Lung (tissue), 12 donors: Measurements from ENCODE around the gene RAB27A. TPM values are rescaled to one million over a fixed set of nuclear protein-coding genes. Genes with fewer than 3 reads are reported as not detected.
A peak's percentile ranks its signal among the peaks of the same experiment; 100 is the strongest.

ENCODE experiments used
- ATAC-seq: fragments of 200-7000 bp; cut with Tn5 transposase; one replicate; pipeline ENCODE4 v1.9.1; 2020; ENCODE audit warnings: moderate number of reproducible peaks; ENCODE audit not compliant: insufficient read depth, low FRiP score
- DNase-seq, 3 donors: peaks; one replicate each; pipeline ENCODE4 v3.0.0-alpha.2; 2013 to 2017
- H3K27ac ChIP-seq, 2 donors: one replicate each; pipeline ENCODE4 v1.5.1; 2013; ENCODE audit warnings: mild to moderate bottlenecking in 2 of 2, moderate library complexity in 2 of 2, control low read depth in 1 of 2, inconsistent platforms in 1 of 2, low read depth in 1 of 2, low read length in 1 of 2
- H3K27me3 ChIP-seq, 3 donors: one replicate each; pipeline ENCODE4 v1.5.1; 2013; ENCODE audit warnings: low read length in 2 of 3; ENCODE audit not compliant: control insufficient read depth in 3 of 3, insufficient read depth in 3 of 3
- H3K36me3 ChIP-seq, 4 donors: one replicate each; pipeline ENCODE4 v1.5.1; 2013; ENCODE audit warnings: low read length in 4 of 4, mild to moderate bottlenecking in 1 of 4, moderate library complexity in 1 of 4; ENCODE audit not compliant: control insufficient read depth in 4 of 4, insufficient read depth in 4 of 4
- H3K4me1 ChIP-seq, 5 donors: one replicate each; pipeline ENCODE4 v1.5.1; 2013; ENCODE audit warnings: low read length in 5 of 5, mild to moderate bottlenecking in 2 of 5, moderate library complexity in 1 of 5; ENCODE audit not compliant: control insufficient read depth in 5 of 5, insufficient read depth in 5 of 5
- H3K4me3 ChIP-seq: one replicate; pipeline ENCODE4 v1.5.1; 2013; ENCODE audit warnings: mild to moderate bottlenecking, control low read depth, moderate library complexity
- H3K9ac ChIP-seq, 2 donors: one replicate each; pipeline ENCODE4 v1.5.1; 2013; ENCODE audit warnings: low read length in 2 of 2, control low read depth in 1 of 2; ENCODE audit not compliant: insufficient read depth in 1 of 2
- H3K9me3 ChIP-seq, 4 donors: one replicate each; pipeline ENCODE4 v1.5.1; 2013; ENCODE audit warnings: low read length in 3 of 4, mild to moderate bottlenecking in 1 of 4, moderate library complexity in 1 of 4; ENCODE audit not compliant: control insufficient read depth in 4 of 4, insufficient read depth in 3 of 4
- CTCF ChIP-seq: IDR thresholded peaks from 2 replicates; pipeline ENCODE4 v1.5.1; 2012; ENCODE audit warnings: mild to moderate bottlenecking; ENCODE audit errors: control extremely low read depth, extremely low read depth
- WGBS, 2 donors: extraction: QIAGEN DNeasy Blood & Tissue Kit; methylation state at CpG; one replicate each; pipeline ENCODE4 v1.1.7; 2013; 5-methylcytosine and 5-hydroxymethylcytosine counted together
- polyA plus RNA-seq, 2 donors: library from polyadenylated mRNA; stranded (reverse); fragments of 200-250 nt; gene quantifications; one replicate each; pipeline ENCODE4 v1.2.1, GENCODE V29; 2013
- total RNA-seq, 2 donors: library from RNA; depleted of rRNA in 1 of 2; stranded (reverse); fragments of >200 nt in 1 of 2; gene quantifications; one replicate each; pipeline ENCODE4 v1.2.1, GENCODE V29; 2014 to 2021
- donor health status: control.
- donor health status: control.
- donor health status: Bipolar disorder and iron deficiency.
- donor health status: healthy.
- donor health status: DM: yes; HTN: yes; CAD: no.

Gene RAB27A
- total and polyA plus RNA-seq, 4 donors: 24.4 to 77.1 (median 63.4) TPM

- peaks cover 0 to 2% (median 0%) of the 10 kb centered on the region in 5 donors for H3K4me1 ChIP-seq
- no peaks in the 10 kb centered on the region for H3K36me3 ChIP-seq
- H3K27me3 ChIP-seq: no peaks in the 10 kb centered on the region
- DNase-seq (peak in 1 of 3 donors; percentile 27), ATAC-seq (no peak)
- no peaks in the 10 kb centered on the region for H3K9me3 ChIP-seq
- H3K27ac ChIP-seq: peak overlapping the region in 1 of 2 donors; percentile 62
- TF ChIP-seq CTCF: no peak
- no peak overlapping the region for H3K4me3 ChIP-seq
- 16 to 24% methylated on average over 7 of the region's 7 CpGs for WGBS, 2 donors
- H3K9ac ChIP-seq: no peak overlapping the region
Observed at GRCh38 chr15:55277116-55277564, 12.5 kb downstream of the RAB27A start.

GRCh38 chr15:55276324-55276723 lies 13.3 kb downstream of the RAB27A start:
- TF ChIP-seq CTCF: no peak
- Histone ChIP-seq H3K4me3 (no peak overlapping the region), H3K9ac (no peak overlapping the region), H3K27ac (no peak overlapping the region), H3K4me1 (peaks cover 0 to 2% (median 0%) of the 10 kb centered on the region in 5 donors), H3K9me3 (no peaks in the 10 kb centered on the region), H3K27me3 (no peaks in the 10 kb centered on the region), H3K36me3 (no peaks in the 10 kb centered on the region)
- whole genome bisulfite sequencing, 2 donors: 88 to 89% methylated on average over 5 of the region's 5 CpGs
- ATAC-seq: no peak
- DNase-seq: no peak

- 84 to 89% methylated on average over 6 of the region's 6 CpGs for WGBS, 2 donors
- TF ChIP-seq CTCF: no peak
- peaks cover 0 to 2% (median 0%) of the 10 kb centered on the region in 4 donors for H3K36me3 ChIP-seq
- DNase-seq (no peak), ATAC-seq (no peak)
- H3K27me3 ChIP-seq: no peaks in the 10 kb centered on the region
- H3K4me3 ChIP-seq: no peak overlapping the region
- H3K9me3 ChIP-seq: no peaks in the 10 kb centered on the region
- H3K9ac ChIP-seq: no peak overlapping the region
- H3K4me1 ChIP-seq: peaks cover 0 to 9% (median 0%) of the 10 kb centered on the region in 5 donors
- no peak overlapping the region for H3K27ac ChIP-seq
Observed at GRCh38 chr15:55270291-55270690, 19.3 kb downstream of the RAB27A start.

GRCh38 chr15:55268176-55268695 lies 21.4 kb downstream of the RAB27A start:
- Histone ChIP-seq H3K4me1 (peaks cover 0 to 9% (median 0%) of the 10 kb centered on the region in 5 donors), H3K27ac (no peak overlapping the region), H3K27me3 (no peaks in the 10 kb centered on the region), H3K9me3 (no peaks in the 10 kb centered on the region), H3K36me3 (peaks cover 0 to 2% (median 0%) of the 10 kb centered on the region in 4 donors), H3K9ac (no peak overlapping the region), H3K4me3 (no peak overlapping the region)
- TF ChIP-seq CTCF: no peak
- ATAC-seq (no peak), DNase-seq (no peak)
- 83 to 90% methylated on average over 2 of the region's 2 CpGs for WGBS, 2 donors
